Measurements from ENCODE around the gene POU6F1.

Gene POU6F1

GRCh38 chr12:51238510-51239334, 20.9 kb upstream of the POU6F1 start, which contains the start of gene DAZAP2 (continued):
- TF ChIP-seq, protein P1, sequence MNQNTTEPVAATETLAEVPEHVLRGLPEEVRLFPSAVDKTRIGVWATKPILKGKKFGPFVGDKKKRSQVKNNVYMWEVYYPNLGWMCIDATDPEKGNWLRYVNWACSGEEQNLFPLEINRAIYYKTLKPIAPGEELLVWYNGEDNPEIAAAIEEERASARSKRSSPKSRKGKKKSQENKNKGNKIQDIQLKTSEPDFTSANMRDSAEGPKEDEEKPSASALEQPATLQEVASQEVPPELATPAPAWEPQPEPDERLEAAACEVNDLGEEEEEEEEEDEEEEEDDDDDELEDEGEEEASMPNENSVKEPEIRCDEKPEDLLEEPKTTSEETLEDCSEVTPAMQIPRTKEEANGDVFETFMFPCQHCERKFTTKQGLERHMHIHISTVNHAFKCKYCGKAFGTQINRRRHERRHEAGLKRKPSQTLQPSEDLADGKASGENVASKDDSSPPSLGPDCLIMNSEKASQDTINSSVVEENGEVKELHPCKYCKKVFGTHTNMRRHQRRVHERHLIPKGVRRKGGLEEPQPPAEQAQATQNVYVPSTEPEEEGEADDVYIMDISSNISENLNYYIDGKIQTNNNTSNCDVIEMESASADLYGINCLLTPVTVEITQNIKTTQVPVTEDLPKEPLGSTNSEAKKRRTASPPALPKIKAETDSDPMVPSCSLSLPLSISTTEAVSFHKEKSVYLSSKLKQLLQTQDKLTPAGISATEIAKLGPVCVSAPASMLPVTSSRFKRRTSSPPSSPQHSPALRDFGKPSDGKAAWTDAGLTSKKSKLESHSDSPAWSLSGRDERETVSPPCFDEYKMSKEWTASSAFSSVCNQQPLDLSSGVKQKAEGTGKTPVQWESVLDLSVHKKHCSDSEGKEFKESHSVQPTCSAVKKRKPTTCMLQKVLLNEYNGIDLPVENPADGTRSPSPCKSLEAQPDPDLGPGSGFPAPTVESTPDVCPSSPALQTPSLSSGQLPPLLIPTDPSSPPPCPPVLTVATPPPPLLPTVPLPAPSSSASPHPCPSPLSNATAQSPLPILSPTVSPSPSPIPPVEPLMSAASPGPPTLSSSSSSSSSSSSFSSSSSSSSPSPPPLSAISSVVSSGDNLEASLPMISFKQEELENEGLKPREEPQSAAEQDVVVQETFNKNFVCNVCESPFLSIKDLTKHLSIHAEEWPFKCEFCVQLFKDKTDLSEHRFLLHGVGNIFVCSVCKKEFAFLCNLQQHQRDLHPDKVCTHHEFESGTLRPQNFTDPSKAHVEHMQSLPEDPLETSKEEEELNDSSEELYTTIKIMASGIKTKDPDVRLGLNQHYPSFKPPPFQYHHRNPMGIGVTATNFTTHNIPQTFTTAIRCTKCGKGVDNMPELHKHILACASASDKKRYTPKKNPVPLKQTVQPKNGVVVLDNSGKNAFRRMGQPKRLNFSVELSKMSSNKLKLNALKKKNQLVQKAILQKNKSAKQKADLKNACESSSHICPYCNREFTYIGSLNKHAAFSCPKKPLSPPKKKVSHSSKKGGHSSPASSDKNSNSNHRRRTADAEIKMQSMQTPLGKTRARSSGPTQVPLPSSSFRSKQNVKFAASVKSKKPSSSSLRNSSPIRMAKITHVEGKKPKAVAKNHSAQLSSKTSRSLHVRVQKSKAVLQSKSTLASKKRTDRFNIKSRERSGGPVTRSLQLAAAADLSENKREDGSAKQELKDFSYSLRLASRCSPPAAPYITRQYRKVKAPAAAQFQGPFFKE (tag by site-specific recombination; IDR thresholded peaks at IDR 0.05; ENCODE audit: borderline replicate concordance), result no peak
- TF ChIP-seq ZNF660 (tag by site-specific recombination; IDR thresholded peaks at IDR 0.05) (peak; percentile 55; the same call in 1 of the 2 replicates), ZIC2 (tag by site-specific recombination; IDR thresholded peaks at IDR 0.05) (peak; percentile 16; the same call in 1 of the 2 replicates), SCRT2 (tag by site-specific recombination; IDR thresholded peaks at IDR 0.05) (0 out of 2 replicates have a peak, but pooled peaks have one; percentile 10), ZNF140 (tag by site-specific recombination; IDR thresholded peaks at IDR 0.05) (no peak), ZNF335 (tag by site-specific recombination; conservative IDR thresholded peaks at IDR 0.05) (peak; percentile 91), KLF10 (tag by site-specific recombination; IDR thresholded peaks at IDR 0.05) (0 out of 2 replicates have a peak, but pooled peaks have one; percentile 9), EGR2 (tag by site-specific recombination; IDR thresholded peaks at IDR 0.05; ENCODE audit: low read depth) (peak; percentile 49), SP3 (tag by site-specific recombination; IDR thresholded peaks at IDR 0.05) (peak; percentile 83), ZNF791 (tag by site-specific recombination; IDR thresholded peaks at IDR 0.05) (no peak), ZXDB (tag by site-specific recombination; IDR thresholded peaks at IDR 0.05) (peak; percentile 89), ZNF777 (tag by site-specific recombination; IDR thresholded peaks at IDR 0.05; ENCODE audit: borderline replicate concordance) (peak; percentile 68; the same call in 1 of the 2 replicates), ZNF169 (tag by site-specific recombination; IDR thresholded peaks at IDR 0.05) (no peak), ZBTB17 (tag by site-specific recombination; IDR thresholded peaks at IDR 0.05) (peak; percentile 77), ZNF366 (tag by site-specific recombination; conservative IDR thresholded peaks at IDR 0.05) (0 out of 2 replicates have a peak, but pooled peaks have one; percentile 9), MYNN (tag by site-specific recombination; IDR thresholded peaks at IDR 0.05; ENCODE audit: borderline replicate concordance) (peak; percentile 62; the same call in 1 of the 2 replicates), PBX3 (CRISPR knock-in tag; IDR thresholded peaks at IDR 0.05) (peak; percentile 94), ZNF843 (tag by site-specific recombination; IDR thresholded peaks at IDR 0.05) (peak; percentile 71), GLI4 (tag by site-specific recombination; IDR thresholded peaks at IDR 0.05) (0 out of 2 replicates have a peak, but pooled peaks have one; percentile 60), ZNF184 (tag by site-specific recombination; IDR thresholded peaks at IDR 0.05) (no peak), YY1 (tag by site-specific recombination; IDR thresholded peaks at IDR 0.05) (peak; percentile 83; the same call in 1 of the 2 replicates), ZNF394 (tag by site-specific recombination; IDR thresholded peaks at IDR 0.05; ENCODE audit: borderline replicate concordance) (peak; percentile 79), KLF9 (tag by site-specific recombination; IDR thresholded peaks at IDR 0.05; ENCODE audit: low read depth) (peak; percentile 82), SP2 (tag by site-specific recombination; IDR thresholded peaks at IDR 0.05) (peak; percentile 85), GLIS1 (tag by site-specific recombination; IDR thresholded peaks at IDR 0.05) (peak; percentile 92), ZNF214 (tag by site-specific recombination; IDR thresholded peaks at IDR 0.05; ENCODE audit: borderline replicate concordance) (no peak), ZBTB7A (tag by site-specific recombination; IDR thresholded peaks at IDR 0.05; ENCODE audit: low read depth) (peak; percentile 32; the same call in 1 of the 2 replicates), KLF16 (tag by site-specific recombination; IDR thresholded peaks at IDR 0.05) (peak; percentile 72), BCL11A (tag by site-specific recombination; IDR thresholded peaks at IDR 0.05; ENCODE audit: low read depth) (no peak)
- TF ChIP-seq, protein P2, sequence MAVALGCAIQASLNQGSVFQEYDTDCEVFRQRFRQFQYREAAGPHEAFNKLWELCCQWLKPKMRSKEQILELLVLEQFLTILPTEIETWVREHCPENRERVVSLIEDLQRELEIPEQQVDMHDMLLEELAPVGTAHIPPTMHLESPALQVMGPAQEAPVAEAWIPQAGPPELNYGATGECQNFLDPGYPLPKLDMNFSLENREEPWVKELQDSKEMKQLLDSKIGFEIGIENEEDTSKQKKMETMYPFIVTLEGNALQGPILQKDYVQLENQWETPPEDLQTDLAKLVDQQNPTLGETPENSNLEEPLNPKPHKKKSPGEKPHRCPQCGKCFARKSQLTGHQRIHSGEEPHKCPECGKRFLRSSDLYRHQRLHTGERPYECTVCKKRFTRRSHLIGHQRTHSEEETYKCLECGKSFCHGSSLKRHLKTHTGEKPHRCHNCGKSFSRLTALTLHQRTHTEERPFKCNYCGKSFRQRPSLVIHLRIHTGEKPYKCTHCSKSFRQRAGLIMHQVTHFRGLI (tag by site-specific recombination; IDR thresholded peaks at IDR 0.05), result no peak

Data from HEK293 (cell line).